ENCODE data around the gene CDKN1A.

- TF ChIP-seq, protein P1, sequence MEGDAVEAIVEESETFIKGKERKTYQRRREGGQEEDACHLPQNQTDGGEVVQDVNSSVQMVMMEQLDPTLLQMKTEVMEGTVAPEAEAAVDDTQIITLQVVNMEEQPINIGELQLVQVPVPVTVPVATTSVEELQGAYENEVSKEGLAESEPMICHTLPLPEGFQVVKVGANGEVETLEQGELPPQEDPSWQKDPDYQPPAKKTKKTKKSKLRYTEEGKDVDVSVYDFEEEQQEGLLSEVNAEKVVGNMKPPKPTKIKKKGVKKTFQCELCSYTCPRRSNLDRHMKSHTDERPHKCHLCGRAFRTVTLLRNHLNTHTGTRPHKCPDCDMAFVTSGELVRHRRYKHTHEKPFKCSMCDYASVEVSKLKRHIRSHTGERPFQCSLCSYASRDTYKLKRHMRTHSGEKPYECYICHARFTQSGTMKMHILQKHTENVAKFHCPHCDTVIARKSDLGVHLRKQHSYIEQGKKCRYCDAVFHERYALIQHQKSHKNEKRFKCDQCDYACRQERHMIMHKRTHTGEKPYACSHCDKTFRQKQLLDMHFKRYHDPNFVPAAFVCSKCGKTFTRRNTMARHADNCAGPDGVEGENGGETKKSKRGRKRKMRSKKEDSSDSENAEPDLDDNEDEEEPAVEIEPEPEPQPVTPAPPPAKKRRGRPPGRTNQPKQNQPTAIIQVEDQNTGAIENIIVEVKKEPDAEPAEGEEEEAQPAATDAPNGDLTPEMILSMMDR (IDR thresholded peaks at IDR 0.05; ENCODE audit: low read length), result no peak
- TF ChIP-seq EZH2 (IDR thresholded peaks at IDR 0.05; ENCODE audit: borderline replicate concordance, low read length), result no peak
Measured at GRCh38 chr6:36677753-36678487, 594 bp upstream of the CDKN1A start.
